Mesendoderm (in vitro differentiated cells): ENCODE measurements around the gene RNF5. TPM values are rescaled to one million over a fixed set of nuclear protein-coding genes. Genes with fewer than 3 reads are reported as not detected.

ENCODE experiments used
- DNase-seq: peaks from one replicate; pipeline ENCODE4 v3.0.0; 2013
- H2AK5ac ChIP-seq: 2 replicates; pipeline ENCODE4 v1.6.1; 2013; ENCODE audit warnings: low read length, inconsistent platforms
- H2BK120ac ChIP-seq: 2 replicates; pipeline ENCODE4 v1.6.1; 2013; ENCODE audit warnings: low read depth, mild to moderate bottlenecking, low read length, moderate library complexity, mixed read lengths
- H2BK15ac ChIP-seq: replicated peaks from 2 replicates; pipeline ENCODE4 v1.6.1; 2013; ENCODE audit warnings: low read depth, mild to moderate bottlenecking, moderate library complexity
- H2BK5ac ChIP-seq: 2 replicates; pipeline ENCODE4 v1.6.1; 2013; ENCODE audit warnings: low read length, inconsistent platforms
- H3K18ac ChIP-seq: 2 replicates; pipeline ENCODE4 v1.6.1; 2013; ENCODE audit warnings: mild to moderate bottlenecking, low read length, mixed read lengths
- H3K23ac ChIP-seq: one replicate; pipeline ENCODE4 v1.6.1; 2013; ENCODE audit warnings: low read length
- H3K27ac ChIP-seq: 2 replicates; pipeline ENCODE4 v1.5.1; 2013; ENCODE audit warnings: low read depth, mild to moderate bottlenecking, inconsistent platforms, low read length, moderate library complexity
- H3K27me3 ChIP-seq: 2 replicates; pipeline ENCODE4 v1.6.1; 2013; ENCODE audit warnings: low read length, control low read depth, mild to moderate bottlenecking, inconsistent platforms; ENCODE audit not compliant: insufficient read depth, poor library complexity
- H3K36me3 ChIP-seq: 2 replicates; pipeline ENCODE4 v1.6.1; 2013; ENCODE audit warnings: low read length, inconsistent platforms; ENCODE audit not compliant: control insufficient read depth, insufficient read depth
- H3K4ac ChIP-seq: one replicate; pipeline ENCODE4 v1.6.1; 2013; ENCODE audit warnings: low read depth, mild to moderate bottlenecking, low read length, moderate library complexity
- H3K4me1 ChIP-seq: 2 replicates; pipeline ENCODE4 v1.6.1; 2013; ENCODE audit warnings: low read depth, low read length, inconsistent platforms; ENCODE audit not compliant: control insufficient read depth
- H3K4me2 ChIP-seq: 2 replicates; pipeline ENCODE4 v1.6.1; 2013; ENCODE audit warnings: low read length
- H3K4me3 ChIP-seq: 2 replicates; pipeline ENCODE4 v1.5.1; 2013; ENCODE audit warnings: mild to moderate bottlenecking, low read length
- H3K56ac ChIP-seq: one replicate; pipeline ENCODE4 v1.6.1; 2013; ENCODE audit warnings: low read length
- H3K79me1 ChIP-seq: 2 replicates; pipeline ENCODE4 v1.6.1; 2013; ENCODE audit warnings: low read length, inconsistent platforms
- H3K79me2 ChIP-seq: 2 replicates; pipeline ENCODE4 v1.6.1; 2013; ENCODE audit warnings: mild to moderate bottlenecking, low read length; ENCODE audit not compliant: control insufficient read depth, insufficient read depth
- H3K9ac ChIP-seq: 2 replicates; pipeline ENCODE4 v1.6.1; 2013; ENCODE audit warnings: low read length, inconsistent platforms
- H4K5ac ChIP-seq: one replicate; pipeline ENCODE4 v1.6.1; 2013; ENCODE audit warnings: low read length
- H4K8ac ChIP-seq: one replicate; pipeline ENCODE4 v1.6.1; 2013; ENCODE audit warnings: low read depth, mild to moderate bottlenecking, control low read depth, low read length, moderate library complexity
- WGBS: extraction: QIAGEN DNeasy Blood & Tissue Kit; methylation state at CpG from one replicate; pipeline ENCODE4 v1.1.7; 2013; ENCODE audit warnings: low lambda C conversion rate, missing lambda C conversion rate; ENCODE audit not compliant: insufficient coverage; ENCODE audit errors: extremely low coverage; 5-methylcytosine and 5-hydroxymethylcytosine counted together
- small RNA-seq: library from polyadenylated mRNA; stranded (forward); fragments of <200 nt; extraction: miRNeasy Mini kit (QIAGEN cat#:217004); gene quantifications from one replicate; pipeline ENCODE3, GENCODE V24; 2013; ENCODE audit not compliant: insufficient read depth

The RNF5 gene

DNA sequence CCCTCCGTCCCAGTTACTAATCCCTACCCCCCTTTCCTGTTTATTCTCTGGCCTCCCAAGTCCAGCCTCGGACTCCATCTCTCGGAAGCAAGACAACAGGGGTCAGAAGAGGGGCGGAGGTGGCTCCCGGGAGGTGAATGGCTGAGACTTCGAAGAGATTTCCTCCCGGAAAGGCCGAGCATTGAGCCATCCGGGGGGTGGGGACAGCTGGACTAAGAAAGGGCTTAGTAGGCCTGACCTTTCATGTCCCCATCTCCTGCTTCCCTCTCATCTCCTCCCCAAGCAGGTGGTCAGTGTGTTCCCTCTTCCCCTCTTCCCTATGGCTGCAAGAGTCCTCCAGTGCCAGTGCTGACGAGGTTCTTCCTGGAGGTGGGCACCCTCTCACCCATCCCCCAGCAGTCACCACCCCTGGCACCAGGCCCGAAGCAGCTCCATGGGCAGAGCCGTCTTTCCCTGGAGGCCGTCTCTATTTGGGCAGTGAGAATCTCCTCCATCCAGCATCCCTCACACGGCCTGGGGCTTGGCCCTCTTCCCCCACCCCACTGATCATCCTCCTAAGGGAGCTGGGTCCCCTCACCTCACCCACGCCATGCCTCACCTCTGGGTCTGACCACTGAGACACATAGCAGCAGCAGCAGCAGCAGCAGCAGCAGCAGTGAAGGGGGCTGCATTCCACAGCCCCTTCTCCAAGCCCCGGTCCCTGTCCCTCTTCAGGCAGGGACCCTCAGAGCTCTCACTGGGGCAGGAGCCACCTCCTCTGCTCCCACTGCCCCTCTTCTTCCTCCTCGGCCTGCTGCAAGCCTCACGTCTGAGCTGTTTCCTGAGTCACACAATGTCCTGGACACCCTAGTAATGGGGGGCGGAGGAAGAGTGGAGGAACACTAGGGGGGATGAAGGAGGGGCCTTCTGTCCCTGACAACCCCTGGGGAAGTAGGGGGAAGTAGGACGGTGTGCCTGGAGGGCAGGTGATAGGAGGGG lies 45.3 kb downstream of the RNF5 start, which contains the start of gene NOTCH4:
Gene NOTCH4 (minus strand): TSS at position 810 of the 978 bp plus-strand sequence. CDS start 139 bp downstream, at position 671.
- H3K23ac ChIP-seq, result no peak within 1 kb of the TSS
- no peak for DNase-seq
- no peak within 1 kb of the TSS for H3K9ac ChIP-seq
- no CpG with 5 or more reads among the region's 20 CpGs for WGBS
- no peak within 1 kb of the TSS for H2BK5ac ChIP-seq
- no peak within 1 kb of the TSS for H3K27ac ChIP-seq
- H3K4ac ChIP-seq, result no peak within 1 kb of the TSS
- no peak within 1 kb of the TSS for H4K8ac ChIP-seq
- H3K4me3 ChIP-seq, result no peak within 1 kb of the TSS
- H3K4me2 ChIP-seq, result no peak within 1 kb of the TSS
- no peaks in the 10 kb centered on the region for H3K79me1 ChIP-seq
- no peaks in the 10 kb centered on the region for H3K79me2 ChIP-seq
- H2AK5ac ChIP-seq, result no peak within 1 kb of the TSS
- H3K56ac ChIP-seq, result no peak within 1 kb of the TSS
- H4K5ac ChIP-seq, result no peak within 1 kb of the TSS
- no peak within 1 kb of the TSS for H3K18ac ChIP-seq
- no peak within 1 kb of the TSS for H2BK15ac ChIP-seq
- no peaks in the 10 kb centered on the region for H3K27me3 ChIP-seq
- no peaks in the 10 kb centered on the region for H3K4me1 ChIP-seq
- H3K36me3 ChIP-seq, result no peaks in the 10 kb centered on the region
- no peak within 1 kb of the TSS for H2BK120ac ChIP-seq

GRCh38 chr6:32224696-32225095 lies 46.5 kb downstream of the RNF5 start:
- H3K4me2 ChIP-seq, result no peak overlapping the region
- no peaks in the 10 kb centered on the region for H3K79me2 ChIP-seq
- H3K27ac ChIP-seq, result no peak overlapping the region
- no peaks in the 10 kb centered on the region for H3K36me3 ChIP-seq
- no peak overlapping the region for H2BK15ac ChIP-seq
- no peak overlapping the region for H4K5ac ChIP-seq
- no peak overlapping the region for H3K9ac ChIP-seq
- H3K4me1 ChIP-seq, result no peaks in the 10 kb centered on the region
- no peak overlapping the region for H2AK5ac ChIP-seq
- no peak for DNase-seq
- no peak overlapping the region for H3K4ac ChIP-seq
- WGBS, result no CpG with 5 or more reads among the region's 2 CpGs
- no peak overlapping the region for H2BK120ac ChIP-seq
- H3K56ac ChIP-seq, result no peak overlapping the region
- no peak overlapping the region for H3K18ac ChIP-seq
- no peak overlapping the region for H2BK5ac ChIP-seq
- H3K79me1 ChIP-seq, result no peaks in the 10 kb centered on the region
- H3K27me3 ChIP-seq, result no peaks in the 10 kb centered on the region
- no peak overlapping the region for H4K8ac ChIP-seq
- no peak overlapping the region for H3K23ac ChIP-seq
- H3K4me3 ChIP-seq, result no peak overlapping the region

- WGBS, result no CpG with 5 or more reads among the region's 7 CpGs
- Histone ChIP-seq H3K27ac (no peak overlapping the region), H4K8ac (no peak overlapping the region), H3K18ac (no peak overlapping the region), H3K4me1 (no peaks in the 10 kb centered on the region), H3K79me2 (no peaks in the 10 kb centered on the region), H3K4ac (no peak overlapping the region), H3K23ac (no peak overlapping the region), H3K79me1 (no peaks in the 10 kb centered on the region), H3K56ac (no peak overlapping the region), H4K5ac (no peak overlapping the region), H3K9ac (no peak overlapping the region), H3K27me3 (peaks cover 2% of the 10 kb centered on the region), H2BK120ac (no peak overlapping the region), H3K4me2 (no peak overlapping the region), H2BK5ac (no peak overlapping the region), H3K36me3 (no peaks in the 10 kb centered on the region), H3K4me3 (no peak overlapping the region), H2BK15ac (no peak overlapping the region), H2AK5ac (no peak overlapping the region)
- DNase-seq, result no peak
These were observed 48.2 kb downstream of the RNF5 start for GRCh38 chr6:32226434-32226833.

Small RNAs within 50 kb of the gene (small RNA-seq; reads per million reads assigned to genes)
- not detected for gene AL662884.1
- gene MIR6833, result not detected
